Right ventricle myocardium superior (tissue), 1 donor: ENCODE data around the gene TTLL10. TPM values are rescaled to one million over a fixed set of nuclear protein-coding genes. Genes with fewer than 3 reads are reported as not detected.

ENCODE experiments used
- ATAC-seq: fragments of 200-7000 bp; cut with Tn5 transposase; one replicate; pipeline ENCODE4 v1.9.1; 2020; ENCODE audit warnings: mild to moderate bottlenecking; ENCODE audit not compliant: poor library complexity
- DNase-seq: peaks from one replicate; pipeline ENCODE4 v3.0.0-alpha.2; 2020
- intact Hi-C: fragments of 100-400 bp; cut with DNase I; formaldehyde crosslinking; loops from one replicate; pipeline ENCODE4 v1.11.2; 2022
- total RNA-seq: library from RNA; stranded (reverse); fragmentation: NEBNext Ultra II Directional; extraction: Animal tissue kit (Norgen Biotek cat#: 25700); gene quantifications from one replicate; pipeline ENCODE4 v1.2.1, GENCODE V29; 2021
- donor health status: DM: no; HTN: yes; CAD: no; lungs with severe emphysema.

TTLL10 gene
- total RNA-seq, 1 donor from 2014 or later: 0.22 TPM

DNA sequence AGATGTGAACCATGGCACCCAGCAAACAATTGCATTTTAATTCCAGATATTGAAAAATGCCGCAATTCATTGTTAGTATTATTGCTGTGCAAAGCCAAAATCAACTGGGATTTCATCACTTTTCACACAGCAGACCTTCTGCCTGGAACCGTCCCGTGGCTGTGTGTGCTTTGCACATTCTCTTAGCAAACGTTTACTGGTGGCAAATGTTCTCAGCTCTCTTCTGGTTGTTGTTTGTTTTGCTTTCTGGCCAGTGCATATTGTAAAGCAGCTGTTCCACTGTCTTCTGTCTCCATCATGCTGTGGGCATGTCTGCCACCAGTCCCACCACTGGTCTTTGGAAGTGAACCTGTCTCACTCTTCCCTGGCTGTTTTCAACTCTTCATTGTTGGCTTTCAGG lies 19.8 kb upstream of the TTLL10 start:
- DNase-seq (no peak), ATAC-seq (no peak)
- intact Hi-C loops: no loop called here

DNA sequence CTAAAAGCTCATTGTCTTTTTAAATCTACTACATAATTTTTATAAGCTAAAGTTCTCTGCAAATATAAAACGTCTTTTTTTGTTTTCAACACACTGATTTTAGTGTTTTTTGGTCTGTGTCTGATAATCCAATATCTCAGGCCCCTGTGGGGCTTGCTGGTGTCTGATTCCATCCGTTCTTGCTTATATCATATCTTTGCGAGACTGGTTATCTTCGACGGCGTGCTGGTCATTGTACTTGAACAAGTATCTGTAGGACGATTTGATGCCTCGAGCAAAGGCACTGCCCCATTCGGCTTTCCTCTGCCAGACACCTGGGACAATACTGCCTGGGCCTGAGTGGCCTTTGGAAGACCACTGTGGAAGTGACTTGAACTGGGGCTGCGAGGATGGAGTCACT lies 18.4 kb upstream of the TTLL10 start:
- ATAC-seq: no peak
- intact Hi-C loops: no loop called here
- DNase-seq: no peak

DNA sequence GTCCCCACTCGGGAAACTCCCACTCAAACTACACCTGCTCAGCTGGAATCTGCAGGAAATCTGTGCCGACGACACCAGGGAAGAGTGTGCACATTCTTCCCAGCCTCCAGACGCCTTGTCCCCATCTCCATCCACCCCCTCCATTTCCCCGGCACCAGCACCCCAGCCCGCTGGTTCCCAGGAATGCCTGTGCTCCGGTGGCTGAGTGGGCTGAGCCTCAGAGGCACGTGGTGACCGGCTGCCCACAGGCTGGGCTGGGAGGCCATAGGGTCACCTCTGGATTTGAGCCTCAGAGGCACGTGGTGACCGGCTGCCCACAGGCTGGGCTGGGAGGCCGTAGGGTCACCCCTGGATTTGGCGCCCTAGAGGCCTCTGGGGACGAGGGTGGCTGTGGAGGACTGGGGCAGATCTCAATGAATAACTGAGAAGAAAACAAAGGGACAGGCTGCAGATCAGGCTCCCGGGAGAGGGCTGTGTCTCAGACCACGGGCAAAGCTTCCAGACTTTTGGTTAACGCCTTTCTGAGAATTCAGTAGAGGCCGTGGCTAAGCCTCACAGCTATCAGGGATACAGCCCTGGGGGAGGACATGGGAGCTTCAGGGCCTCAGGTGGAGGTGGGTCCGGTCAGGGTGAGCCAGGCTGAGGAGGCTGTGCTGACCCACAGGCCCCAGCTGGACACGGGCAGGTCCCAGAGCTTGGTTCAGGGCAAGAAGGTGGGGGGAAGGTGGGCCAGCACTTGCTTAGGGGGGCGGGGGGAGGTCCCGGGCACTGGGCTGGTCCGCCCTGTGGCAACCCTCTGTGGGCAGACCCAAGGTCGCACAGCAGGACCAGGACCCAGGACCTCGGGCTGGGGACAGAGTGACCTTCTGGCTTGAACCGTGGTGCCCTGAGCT lies 17.3 kb upstream of the TTLL10 start:
- intact Hi-C loops: no loop called here
- no peak for DNase-seq
- no peak for ATAC-seq

DNA sequence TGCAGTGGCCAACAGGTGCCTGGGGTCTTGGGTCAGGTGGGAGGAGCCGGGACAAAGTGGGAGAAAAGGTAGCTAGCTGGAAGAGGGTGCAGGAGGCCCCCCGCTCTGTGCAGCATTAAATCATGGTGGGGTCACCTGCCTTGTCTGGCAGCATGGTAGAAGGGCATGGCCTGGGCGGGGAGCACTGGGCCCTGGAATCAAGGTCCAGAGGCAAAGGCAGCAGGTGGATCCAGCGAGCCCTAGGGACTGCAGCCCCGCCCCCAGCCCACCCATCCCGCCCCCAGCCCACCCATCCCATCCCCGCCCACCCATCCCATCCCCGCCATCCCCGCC lies 16.7 kb upstream of the TTLL10 start:
- intact Hi-C loops: no loop called here
- DNase-seq (no peak), ATAC-seq (no peak)

DNA sequence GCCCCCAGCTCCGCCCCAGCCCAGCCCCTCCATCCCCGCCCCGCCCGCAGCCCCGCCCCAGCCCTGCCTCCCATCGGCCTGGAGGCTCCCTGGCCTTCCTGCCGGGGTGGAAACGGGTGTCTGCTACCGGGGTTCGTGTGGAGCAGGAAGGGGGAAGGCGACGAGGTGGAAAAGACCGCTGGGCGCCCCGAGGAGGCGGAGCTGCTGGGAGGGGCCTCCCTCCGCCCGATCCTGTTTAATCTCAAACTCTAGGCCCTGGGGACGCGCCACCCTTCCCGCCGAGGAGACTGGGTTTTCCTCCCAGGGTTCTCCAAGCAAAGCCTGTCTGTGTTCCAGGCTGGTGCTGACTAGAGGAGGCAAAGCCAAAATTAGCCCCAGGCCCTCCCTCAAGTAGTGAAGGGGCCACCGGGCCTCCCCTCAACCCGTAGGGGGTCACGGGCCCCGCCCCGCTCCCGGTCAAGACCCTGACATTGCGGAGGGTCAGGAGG lies 16.2 kb upstream of the TTLL10 start:
- intact Hi-C loops: no loop called here
- ATAC-seq (peak; percentile 92), DNase-seq (peak; percentile 93)

DNA sequence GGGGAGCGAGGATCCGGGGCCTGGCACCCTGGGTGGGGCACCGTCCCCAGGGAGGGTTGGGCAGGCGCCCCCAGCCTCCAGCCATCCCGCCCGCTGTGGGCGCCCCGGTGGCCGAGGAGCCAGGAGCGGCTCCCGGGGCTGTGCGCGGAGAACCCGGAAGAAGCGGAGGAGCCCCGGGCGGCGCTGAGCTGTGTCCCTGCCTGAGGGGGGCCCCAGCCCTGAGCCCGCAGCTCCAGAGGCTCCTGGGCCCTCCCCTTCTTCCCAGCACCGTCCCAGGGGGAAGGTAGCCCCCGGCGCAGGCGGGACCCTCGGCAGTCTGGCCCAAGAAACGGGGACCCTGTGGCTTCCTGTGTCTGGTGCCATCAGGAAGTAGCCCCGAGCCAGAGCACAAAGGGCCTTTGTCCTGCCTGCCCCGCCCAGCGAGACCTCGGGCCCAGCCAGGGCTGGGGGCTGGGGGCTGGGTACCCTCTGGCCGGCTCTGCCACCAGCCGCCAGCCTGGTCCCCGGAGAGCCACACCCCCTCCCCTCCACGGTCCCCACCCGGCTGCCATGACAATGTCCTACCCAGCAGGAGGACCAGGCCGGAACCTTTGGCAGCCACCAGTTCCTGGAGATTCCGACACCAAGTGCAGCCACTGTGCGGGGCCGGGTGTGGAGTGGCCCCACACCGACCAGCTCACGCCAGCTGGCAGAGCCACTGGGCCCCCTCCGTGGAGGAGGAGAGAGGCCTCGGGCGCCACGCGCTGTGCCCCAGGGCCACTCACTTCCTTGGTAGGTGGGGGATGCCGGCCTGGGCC lies 15.6 kb upstream of the TTLL10 start:
- ATAC-seq: peak; percentile 73
- intact Hi-C loops: no loop called here
- peak; percentile 76 for DNase-seq

DNA sequence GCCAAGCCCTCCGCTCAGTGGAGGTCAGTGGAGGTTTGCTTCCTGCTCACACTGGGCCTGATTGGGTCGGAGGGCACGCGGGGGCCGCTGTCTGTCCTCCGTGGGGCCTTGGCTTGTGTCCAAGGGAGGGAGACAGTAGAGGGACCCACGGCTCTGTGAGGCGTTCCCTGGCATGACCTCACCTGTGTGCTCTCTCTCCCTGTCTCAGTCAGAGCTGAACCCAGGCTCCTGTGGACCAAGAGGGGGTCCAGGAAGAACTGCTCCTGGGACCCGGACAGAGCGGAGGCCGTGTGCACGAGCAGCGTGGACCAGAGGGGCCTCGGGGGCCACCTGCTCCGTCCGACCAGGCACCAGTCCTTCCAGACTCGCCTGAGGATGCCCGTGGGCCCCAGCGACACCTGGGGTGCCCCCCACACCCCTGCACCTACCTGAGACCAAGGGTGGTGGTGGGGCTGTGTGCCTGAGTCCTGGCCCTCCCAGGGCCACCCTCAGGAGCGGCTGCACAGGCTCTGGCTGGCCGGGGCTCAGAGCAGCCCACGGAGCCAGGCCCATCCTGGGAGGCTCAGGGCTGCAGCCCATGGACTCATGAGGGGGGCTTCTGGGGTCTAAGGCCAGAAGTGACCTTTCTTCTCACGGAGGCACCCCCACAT lies 13.3 kb upstream of the TTLL10 start:
- ATAC-seq (no peak), DNase-seq (no peak)
- intact Hi-C loops: no loop called here

DNA sequence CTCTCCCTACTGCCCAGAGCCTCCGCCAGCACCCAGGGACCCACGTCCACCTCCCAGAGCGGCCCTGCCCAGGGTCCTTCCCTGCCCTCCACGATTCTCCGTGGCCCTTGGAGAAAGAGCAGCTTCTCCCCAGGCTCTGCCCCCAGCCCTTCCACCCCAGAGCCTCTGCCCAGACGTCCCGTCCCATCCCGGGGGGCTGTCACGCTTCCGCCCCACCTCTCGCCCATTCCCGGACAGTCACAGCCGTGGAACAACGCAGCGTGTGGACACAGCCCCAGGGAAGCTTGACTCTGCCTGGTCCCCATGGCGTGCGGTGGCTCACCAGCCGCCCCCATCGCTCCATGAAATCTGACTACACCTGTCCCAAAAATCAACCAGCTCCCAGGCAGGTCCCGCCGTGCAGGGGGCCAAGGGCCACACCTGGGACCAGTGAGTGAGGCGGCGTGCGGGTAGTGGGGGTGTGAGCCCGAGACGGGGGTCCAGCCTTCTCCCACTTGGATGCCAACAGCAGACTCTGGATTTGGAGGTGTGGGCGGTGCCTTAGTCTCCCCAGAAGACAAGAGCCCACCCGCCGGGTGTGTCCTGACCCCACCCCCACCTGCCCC lies 12.5 kb upstream of the TTLL10 start:
- no peak for DNase-seq
- intact Hi-C loops: no loop called here

DNA sequence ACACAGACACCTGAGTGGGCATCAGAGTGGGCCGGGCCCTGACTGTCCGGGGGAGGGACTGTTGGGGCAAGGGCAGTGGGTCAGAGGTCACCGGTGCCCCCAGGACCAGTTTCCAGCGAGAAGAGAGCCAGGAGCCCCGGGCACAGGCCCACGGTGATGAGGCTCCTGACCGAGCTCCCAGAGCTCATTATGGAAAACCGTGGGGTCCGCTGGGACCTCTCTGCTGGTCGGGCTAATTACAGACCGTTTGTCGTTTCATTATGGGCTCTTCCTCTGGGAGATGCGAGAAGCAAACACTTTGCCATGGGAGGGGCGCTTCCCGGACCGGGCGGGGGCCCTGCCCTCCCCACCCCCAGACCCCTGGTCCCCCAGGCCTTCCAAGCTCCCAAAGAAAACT lies 12.0 kb upstream of the TTLL10 start:
- intact Hi-C loops: no loop called here
- ATAC-seq (no peak), DNase-seq (no peak)

More for the DNA sequence above, 12.5 kb upstream of the TTLL10 start:
- ATAC-seq: no peak

DNA sequence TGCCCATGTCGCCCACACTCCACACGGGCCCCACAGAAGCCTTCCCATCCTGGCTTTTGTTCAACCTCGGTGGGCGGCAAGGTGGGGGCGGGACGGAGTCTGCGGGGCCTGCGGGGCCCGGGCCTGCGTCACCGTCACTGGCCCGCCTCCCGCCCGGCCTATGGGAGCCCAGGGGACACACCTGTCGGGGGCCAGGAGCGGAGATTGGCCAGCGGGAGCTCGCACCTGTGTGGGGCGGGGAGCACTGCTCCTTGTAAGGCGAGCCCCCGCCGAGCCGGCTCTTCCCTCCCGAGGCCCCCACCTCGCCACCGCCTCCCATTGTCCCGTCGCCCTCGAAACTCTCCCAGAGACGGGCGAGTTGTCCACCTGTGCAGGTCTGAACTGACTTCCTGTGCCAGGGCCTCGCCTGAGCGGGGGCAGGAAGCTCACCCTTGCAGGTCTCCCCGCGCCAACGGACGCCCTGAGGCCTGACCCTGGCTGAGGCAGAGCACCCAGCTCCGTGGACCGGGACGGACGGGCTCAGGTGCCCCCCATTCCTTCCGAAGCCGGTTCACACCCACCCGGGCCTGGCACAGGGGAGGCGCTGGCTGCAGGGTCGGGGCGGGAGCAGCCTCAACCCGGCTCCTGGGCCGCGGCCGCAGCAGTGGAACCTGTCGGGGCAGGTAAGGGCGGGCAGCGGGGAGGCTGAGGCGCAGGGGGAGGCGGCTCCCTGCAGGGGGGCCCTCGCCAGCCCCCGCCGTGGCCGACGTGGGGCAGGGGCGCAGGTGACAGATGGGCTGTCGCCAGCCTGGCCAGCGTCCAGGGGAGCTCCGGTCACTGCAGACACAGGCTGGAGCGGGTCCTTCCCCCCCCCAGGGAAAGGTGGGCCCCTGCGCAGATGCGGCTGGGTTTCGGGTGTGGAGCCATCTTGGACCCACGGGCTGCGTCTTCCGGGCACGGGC lies 10.8 kb upstream of the TTLL10 start:
- ATAC-seq (no peak), DNase-seq (no peak)
- intact Hi-C loops: no loop called here

DNA sequence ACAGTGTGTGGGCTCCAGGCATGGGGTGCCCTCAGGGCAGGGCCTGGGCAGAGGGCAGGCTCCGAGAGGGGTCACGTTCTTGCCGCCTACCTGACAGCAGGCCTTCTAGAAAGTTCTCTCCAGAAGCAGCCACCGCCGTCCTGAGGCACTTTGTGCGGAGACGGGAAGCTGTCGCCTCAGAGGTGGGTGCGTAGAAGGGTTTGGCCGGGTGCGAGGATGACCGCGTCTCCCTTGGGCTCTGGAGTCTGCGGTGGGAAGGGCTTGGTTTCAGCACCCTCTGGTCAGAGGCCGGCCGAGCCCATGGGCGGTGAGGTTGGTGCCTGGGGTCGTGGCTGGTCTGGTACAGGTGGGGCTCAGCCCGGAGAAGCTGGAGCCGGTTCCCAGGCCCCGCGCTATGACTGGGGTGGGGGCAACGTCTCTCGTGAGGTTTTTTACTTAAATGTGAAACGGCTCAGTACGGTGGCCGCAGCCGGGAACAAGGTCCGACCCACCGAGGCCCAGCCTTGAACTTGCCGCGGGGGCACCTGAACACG lies 10.1 kb upstream of the TTLL10 start:
- intact Hi-C loops: no loop called here
- DNase-seq: no peak
- ATAC-seq: no peak

DNA sequence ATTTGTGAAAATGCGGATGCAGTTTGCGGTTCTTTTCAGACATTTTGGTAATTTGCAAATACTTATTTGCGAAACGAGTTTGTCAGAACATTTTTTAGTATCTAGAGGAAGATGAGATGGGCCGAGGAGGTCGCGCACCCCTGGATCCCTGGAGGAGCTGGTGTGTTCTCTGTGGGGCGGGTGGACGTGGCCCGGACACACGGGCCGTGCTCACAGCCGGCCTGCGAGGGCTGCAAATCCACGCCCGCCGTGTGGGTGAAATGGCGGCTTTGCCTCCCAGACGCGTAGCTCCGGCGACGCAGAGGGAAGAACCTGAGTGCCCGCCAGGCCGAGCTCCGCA lies 9.3 kb upstream of the TTLL10 start:
- ATAC-seq (no peak), DNase-seq (no peak)
- intact Hi-C loops: no loop called here

DNA sequence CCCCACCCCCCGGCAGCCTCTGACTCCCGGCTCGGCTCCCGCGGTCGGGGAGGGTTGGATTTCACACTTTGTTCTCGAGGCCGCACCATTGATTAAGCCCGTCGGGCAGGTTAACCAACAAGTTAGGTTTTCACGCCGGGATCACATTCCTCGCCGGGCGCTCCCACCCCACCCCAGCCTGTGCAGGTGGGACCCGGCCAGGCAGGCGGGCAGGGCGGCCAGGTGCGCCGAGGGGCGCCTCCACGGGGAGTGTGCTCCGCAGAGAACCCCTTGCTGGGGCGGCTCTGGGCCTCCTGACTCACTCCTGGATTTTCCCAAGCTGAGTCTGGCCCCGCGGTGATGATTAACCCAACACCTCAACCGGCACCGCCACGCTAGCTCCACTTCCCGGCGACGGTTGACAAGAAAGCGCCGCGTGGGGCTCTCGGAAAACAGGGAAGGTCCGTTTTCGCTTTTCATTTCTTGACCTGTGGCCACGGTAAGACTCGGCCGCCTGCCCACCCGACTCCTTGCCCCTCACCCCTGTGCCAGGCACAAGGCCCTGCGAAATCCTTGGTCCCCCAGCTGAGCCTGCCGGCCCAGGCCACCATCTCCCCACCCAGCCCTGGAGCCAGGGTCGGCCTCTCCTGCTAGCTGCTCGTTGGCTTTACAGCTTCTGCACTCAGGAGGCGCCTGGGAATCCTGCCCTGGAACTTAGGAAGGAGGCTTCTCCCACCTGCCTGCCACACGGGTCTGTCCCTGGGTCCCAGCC lies 8.8 kb upstream of the TTLL10 start:
- ATAC-seq (no peak), DNase-seq (no peak)
- intact Hi-C loops: no loop called here

DNA sequence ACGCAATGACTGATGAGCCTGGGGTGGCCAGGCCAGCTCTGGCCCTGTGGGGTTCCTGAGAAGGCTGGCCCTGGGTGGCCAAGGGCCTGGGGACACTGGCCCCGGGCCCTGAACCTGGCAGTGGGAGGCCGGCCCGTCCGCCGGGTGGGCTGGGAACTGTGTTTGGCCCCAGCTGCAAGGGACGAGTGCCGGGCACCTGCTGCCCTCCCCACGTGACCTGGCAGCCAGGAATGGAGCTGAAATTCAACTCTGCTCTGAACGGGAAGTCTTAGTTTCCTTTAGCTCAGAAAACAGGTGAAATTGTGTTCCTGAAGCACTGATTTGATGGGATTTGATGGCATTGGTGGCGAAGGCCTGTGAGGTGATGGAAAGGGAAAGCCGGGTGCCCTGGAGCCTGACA lies 8.2 kb upstream of the TTLL10 start:
- ATAC-seq: no peak
- intact Hi-C loops: no loop called here
- DNase-seq: no peak

DNA sequence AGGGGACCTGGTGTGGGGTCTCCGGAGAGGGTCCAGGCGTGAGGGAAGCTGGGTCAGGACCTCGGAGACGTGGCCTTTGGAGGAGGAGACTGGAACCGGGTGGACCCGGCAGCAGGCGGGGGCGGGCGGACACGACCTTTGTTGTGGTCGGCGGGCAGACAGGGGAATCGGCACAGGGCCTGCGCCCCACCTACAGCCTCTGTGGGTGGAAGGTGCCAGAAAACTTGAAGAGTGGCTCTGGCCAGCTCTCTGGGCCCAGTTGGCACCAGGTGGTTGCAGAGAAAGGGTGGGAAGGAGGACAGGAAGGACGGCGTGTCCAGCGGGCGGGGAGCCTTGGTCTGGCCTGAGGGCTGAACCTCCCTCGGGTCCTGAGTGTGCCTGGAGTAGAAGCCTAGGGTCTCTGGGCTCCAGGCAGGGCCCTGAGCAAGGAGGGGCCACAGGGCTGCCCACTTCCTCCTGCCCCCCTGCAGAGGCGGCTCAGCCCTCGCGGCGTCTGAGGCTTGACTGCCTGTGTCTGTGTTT lies 7.7 kb upstream of the TTLL10 start:
- DNase-seq: no peak
- ATAC-seq: no peak
- intact Hi-C loops: no loop called here

DNA sequence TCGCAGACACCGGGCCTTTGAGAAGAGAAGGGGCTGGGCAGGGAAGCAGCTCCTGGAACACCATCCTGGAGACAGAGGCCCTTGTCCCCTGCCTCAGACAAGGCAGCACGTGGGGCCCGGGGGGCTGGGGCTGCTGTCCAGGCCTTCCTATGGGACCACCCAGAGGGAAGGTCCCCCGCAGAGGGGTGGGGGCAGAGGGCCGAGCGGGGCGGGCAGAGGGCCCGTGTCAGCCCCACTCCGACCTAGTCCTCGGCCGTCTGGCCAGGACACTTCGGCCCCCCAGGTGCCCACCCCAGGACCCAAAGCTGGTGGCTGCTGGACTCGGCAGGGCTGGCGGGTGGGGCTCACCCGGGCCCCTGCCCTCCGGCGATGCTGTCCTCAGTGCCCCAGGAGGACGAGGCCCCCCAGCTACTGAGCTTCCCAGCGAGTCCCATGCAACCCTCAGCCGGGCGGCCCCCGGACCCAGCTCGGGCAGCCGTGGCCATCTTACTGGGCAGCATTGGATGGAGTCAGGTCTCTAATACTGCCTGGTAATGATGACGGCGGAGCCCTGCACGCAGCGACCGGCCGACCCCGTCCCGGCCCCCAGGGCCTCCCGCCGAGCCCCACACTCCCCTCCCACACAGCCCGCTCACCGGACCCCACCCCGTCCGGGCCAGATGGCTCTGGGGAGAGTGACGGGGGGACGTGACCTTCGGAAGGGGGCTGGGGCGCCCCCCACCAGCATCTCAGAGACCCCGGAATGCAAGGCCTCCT lies 6.9 kb upstream of the TTLL10 start:
- intact Hi-C loops: no loop called here
- no peak for DNase-seq
- ATAC-seq: no peak
